SIG-M5 treated with dmso at 0.1 percent for 504 hours (cell line): ENCODE data around the gene ALDH3B2.

Source experiments
- DNase-seq: peaks from one replicate; lab custom pipeline; 2025; ENCODE audit not compliant: unreplicated experiment; lab: John Stamatoyannopoulos, UW

ALDH3B2 gene

GRCh38 chr11:67685641-67686332 lies 11.4 kb upstream of the ALDH3B2 start:
- DNase-seq, result peak; percentile 19

GRCh38 chr11:67682126-67683034 lies 8.0 kb upstream of the ALDH3B2 start:
- peak; percentile 9 for DNase-seq

- no peak for DNase-seq
These were observed 6.5 kb upstream of the ALDH3B2 start for GRCh38 chr11:67680696-67681470.

GRCh38 chr11:67675058-67675747 lies 780 bp upstream of the ALDH3B2 start:
- no peak for DNase-seq

GRCh38 chr11:67673902-67674301 lies 521 bp downstream of the ALDH3B2 start:
- no peak for DNase-seq

- DNase-seq, result no peak
These were observed 1.1 kb downstream of the ALDH3B2 start for GRCh38 chr11:67673358-67673757.

GRCh38 chr11:67671211-67671520 lies 3.3 kb downstream of the ALDH3B2 start:
- DNase-seq, result no peak

- no peak for DNase-seq
These were observed 3.9 kb downstream of the ALDH3B2 start for GRCh38 chr11:67670316-67671210.

GRCh38 chr11:67668192-67668551 lies 6.3 kb downstream of the ALDH3B2 start:
- no peak for DNase-seq

GRCh38 chr11:67667490-67668191 lies 6.8 kb downstream of the ALDH3B2 start:
- no peak for DNase-seq

- DNase-seq, result no peak
These were observed 7.5 kb downstream of the ALDH3B2 start for GRCh38 chr11:67666676-67667489.

GRCh38 chr11:67666303-67666645 lies 8.1 kb downstream of the ALDH3B2 start:
- no peak for DNase-seq

GRCh38 chr11:67665541-67666302 lies 8.7 kb downstream of the ALDH3B2 start:
- DNase-seq, result no peak

- DNase-seq, result no peak
These were observed 9.5 kb downstream of the ALDH3B2 start for GRCh38 chr11:67664696-67665540.

- no peak for DNase-seq
These were observed 10.2 kb downstream of the ALDH3B2 start for GRCh38 chr11:67664213-67664585.

GRCh38 chr11:67663532-67664212 lies 10.8 kb downstream of the ALDH3B2 start:
- no peak for DNase-seq
